IPS-18c (cell line): ENCODE measurements around the gene CEP89.
"Not testable (repeated sequence)": the region's sequence is repeated elsewhere in the genome, so short reads cannot be mapped to it uniquely, and the experiment has no call there.

Source experiments
- H3K4me3 ChIP-seq: 2 replicates; pipeline ENCODE4 v1.7.0; 2013; ENCODE audit warnings: low read depth, mild to moderate bottlenecking, low read length, moderate library complexity; ENCODE audit not compliant: insufficient read depth
- H3K9me3 ChIP-seq: one replicate; pipeline ENCODE4 v1.6.1; 2013; ENCODE audit warnings: mild to moderate bottlenecking, low read length, moderate library complexity; ENCODE audit not compliant: control insufficient read depth, insufficient read depth

Gene CEP89

DNA sequence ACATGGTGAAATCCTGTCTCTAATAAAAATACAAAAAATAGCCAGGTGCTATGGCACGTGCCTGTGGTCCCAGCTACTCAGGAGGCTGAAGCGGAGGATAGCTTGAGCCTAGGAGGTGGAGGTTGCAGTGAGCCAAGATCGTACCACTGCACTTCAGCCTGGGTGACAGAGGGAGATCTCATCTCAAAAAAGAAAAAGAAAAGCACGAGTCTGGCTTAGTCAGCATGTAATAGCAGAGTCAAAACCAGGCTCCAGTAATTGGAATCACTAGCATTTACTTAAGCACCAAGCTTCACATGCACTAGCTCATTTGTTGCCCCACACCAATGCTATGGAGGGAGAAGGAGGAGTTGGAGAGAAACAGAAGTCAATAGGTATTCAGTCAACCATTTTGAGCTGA, 60.3 kb downstream of the CEP89 start:
- Histone ChIP-seq H3K9me3 (no peaks in the 10 kb centered on the region), H3K4me3 (no peak overlapping the region)

GRCh38 chr19:32910874-32911273, 60.9 kb downstream of the CEP89 start:
- Histone ChIP-seq H3K4me3 (no peak overlapping the region), H3K9me3 (no peaks in the 10 kb centered on the region)

- no peak overlapping the region for H3K4me3 ChIP-seq
- H3K9me3 ChIP-seq, result peaks cover 4% of the 10 kb centered on the region
These were observed 61.7 kb downstream of the CEP89 start for GRCh38 chr19:32910094-32910493.

DNA sequence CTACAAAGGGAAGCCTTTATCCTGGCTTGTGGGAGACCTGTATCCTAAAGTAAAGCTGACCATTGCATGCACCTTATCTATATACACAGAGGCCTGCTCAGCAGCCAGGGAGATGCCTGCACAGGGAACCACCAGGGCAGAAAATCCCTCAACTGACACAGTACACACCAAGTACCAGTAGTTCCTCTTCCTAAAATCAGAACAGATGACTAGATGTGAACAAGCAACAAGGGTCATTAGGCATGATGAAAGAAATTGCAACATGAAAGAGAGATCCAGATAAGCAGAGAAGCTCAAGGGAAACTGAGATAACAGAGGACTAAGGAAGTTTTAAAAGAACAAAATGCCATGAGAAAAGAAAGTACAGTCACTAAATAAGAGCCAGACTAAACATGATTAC, 62.5 kb downstream of the CEP89 start:
- Histone ChIP-seq H3K9me3 (peaks cover 4% of the 10 kb centered on the region), H3K4me3 (no peak overlapping the region)

GRCh38 chr19:32908641-32909190, 63.0 kb downstream of the CEP89 start:
- no peak overlapping the region for H3K4me3 ChIP-seq
- peaks cover 4% of the 10 kb centered on the region for H3K9me3 ChIP-seq

DNA sequence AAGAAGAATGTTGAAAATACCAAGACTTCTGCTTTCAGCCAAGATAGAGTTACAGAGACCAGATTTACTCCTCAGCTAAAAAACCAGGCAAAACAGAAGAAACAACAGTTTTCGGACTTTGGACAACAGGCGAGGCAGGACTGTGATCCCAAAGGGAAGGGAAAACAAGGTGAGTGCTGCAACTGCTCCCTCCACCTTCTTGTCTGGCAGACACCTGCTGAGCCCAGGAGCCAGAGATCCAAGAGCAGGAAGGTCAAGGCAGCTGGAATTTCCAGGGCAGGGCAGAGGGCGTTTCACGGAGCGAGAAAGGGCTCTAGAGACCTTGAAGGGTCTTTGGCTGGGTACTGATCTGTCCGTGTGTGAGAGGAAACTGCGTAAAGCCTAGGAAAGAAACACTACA, 69.3 kb downstream of the CEP89 start:
- no peak overlapping the region for H3K4me3 ChIP-seq
- peaks cover 4% of the 10 kb centered on the region for H3K9me3 ChIP-seq

DNA sequence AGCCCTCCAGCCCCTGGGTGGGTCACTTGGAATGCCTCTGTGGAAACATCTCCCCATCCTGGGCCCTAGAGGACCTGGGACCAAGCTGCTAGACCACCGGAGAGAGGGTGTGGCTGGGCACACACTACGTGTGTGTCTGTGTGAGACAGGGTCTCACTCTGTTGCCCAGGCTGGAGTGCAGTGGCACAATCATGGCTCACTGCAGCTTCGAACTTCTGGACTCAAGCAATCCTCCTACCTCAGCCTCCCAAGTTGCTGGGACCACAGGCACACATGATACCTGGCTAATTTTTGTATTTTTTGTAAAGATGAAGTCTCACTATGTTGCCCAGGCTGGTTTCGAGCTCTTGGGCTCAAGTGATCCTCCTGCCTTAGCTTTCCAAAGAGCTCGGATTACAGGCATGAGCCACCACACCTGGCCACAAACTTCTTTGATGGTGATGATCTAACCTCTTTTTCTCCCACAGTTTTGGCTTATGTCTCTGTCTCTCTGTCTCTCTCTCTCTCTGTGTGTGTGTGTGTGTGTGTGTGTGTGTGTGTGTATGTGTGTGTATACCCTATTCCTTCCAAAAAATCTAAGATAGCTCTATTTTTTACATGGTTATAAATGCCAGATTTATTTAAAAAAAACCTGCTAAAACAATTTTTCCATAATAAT, 70.1 kb downstream of the CEP89 start:
- Histone ChIP-seq H3K9me3 (peaks cover 4% of the 10 kb centered on the region), H3K4me3 (no peak overlapping the region)

GRCh38 chr19:32896516-32897214, 75.1 kb downstream of the CEP89 start:
- Histone ChIP-seq H3K9me3 (peaks cover 4% of the 10 kb centered on the region), H3K4me3 (no peak overlapping the region)

DNA sequence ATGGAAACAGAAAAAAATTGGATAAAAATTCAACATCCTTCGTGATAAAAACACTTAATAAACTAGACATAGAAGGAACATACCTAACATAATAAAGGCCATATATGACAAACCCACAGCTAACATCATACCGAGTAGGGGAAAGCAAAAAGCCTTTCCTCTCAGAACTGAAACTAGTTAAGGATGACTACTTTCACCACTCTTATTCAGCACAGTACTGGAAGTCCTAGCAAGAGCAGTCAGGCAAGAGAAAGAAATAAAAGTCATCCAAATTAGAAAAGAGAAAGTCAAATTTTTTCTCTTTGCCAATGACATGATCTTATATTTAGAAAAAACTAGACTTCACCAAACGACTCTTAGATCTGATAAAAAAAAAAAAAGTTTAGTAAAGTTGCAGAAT, 76.4 kb downstream of the CEP89 start:
- no peak overlapping the region for H3K4me3 ChIP-seq
- peaks cover 6% of the 10 kb centered on the region for H3K9me3 ChIP-seq

DNA sequence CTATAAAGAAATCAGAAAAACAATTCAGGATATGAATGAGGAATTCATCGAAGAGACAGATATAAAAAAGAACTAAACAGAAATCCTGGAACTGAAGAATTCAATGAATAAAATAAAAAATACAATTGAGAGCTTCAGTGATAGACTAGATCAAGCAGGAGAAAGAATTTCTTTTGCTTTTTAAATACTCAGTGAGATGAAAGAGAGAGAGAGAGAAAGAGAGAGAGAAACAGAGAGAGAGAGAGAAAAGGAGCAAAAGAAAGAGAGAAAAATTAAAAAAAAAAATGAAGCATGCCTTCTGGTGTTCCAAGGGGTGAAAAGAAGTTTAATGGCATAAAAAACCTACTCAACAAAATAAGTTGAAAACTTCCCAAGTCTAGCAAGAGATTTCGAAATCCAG, 80.1 kb downstream of the CEP89 start:
- H3K9me3 ChIP-seq, result peaks cover 6% of the 10 kb centered on the region
- no peak overlapping the region for H3K4me3 ChIP-seq

GRCh38 chr19:32890841-32891240, 80.9 kb downstream of the CEP89 start:
- peaks cover 6% of the 10 kb centered on the region for H3K9me3 ChIP-seq
- no peak overlapping the region for H3K4me3 ChIP-seq

GRCh38 chr19:32890326-32890725, 81.4 kb downstream of the CEP89 start:
- H3K9me3 ChIP-seq, result peaks cover 6% of the 10 kb centered on the region
- no peak overlapping the region for H3K4me3 ChIP-seq

- no peak overlapping the region for H3K4me3 ChIP-seq
- H3K9me3 ChIP-seq, result peaks cover 5% of the 10 kb centered on the region
These were observed 82.4 kb downstream of the CEP89 start for GRCh38 chr19:32889137-32889934.

- Histone ChIP-seq H3K4me3 (no peak overlapping the region), H3K9me3 (peaks cover 3% of the 10 kb centered on the region)
These were observed 84.1 kb downstream of the CEP89 start for GRCh38 chr19:32887572-32888215.

DNA sequence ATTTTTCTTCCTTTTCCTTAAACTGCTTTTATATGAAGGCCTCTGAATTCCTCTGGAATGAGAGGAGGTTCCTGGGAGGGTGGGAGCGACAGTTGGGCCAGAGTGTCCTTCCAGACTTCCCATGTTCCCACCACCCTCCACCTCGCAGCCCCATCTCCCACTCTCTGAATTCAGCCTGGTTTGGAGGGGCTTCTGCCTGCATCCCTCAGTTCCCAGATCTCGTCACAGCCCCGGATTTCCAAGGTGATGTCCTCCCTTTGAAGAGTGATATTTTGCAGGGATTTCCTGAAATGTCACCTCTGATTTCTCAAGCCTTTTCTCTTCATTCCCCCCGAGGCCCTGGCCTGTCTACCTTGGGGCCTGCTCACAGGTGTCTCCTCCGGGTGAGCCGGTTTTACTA, 85.5 kb downstream of the CEP89 start:
- peaks cover 2% of the 10 kb centered on the region for H3K9me3 ChIP-seq

GRCh38 chr19:32885255-32885654, 86.5 kb downstream of the CEP89 start:
- H3K9me3 ChIP-seq, H3K4me3 ChIP-seq: not testable (repeated sequence)

More for the DNA sequence above, 85.5 kb downstream of the CEP89 start:
- H3K4me3 ChIP-seq, result no peak overlapping the region

DNA sequence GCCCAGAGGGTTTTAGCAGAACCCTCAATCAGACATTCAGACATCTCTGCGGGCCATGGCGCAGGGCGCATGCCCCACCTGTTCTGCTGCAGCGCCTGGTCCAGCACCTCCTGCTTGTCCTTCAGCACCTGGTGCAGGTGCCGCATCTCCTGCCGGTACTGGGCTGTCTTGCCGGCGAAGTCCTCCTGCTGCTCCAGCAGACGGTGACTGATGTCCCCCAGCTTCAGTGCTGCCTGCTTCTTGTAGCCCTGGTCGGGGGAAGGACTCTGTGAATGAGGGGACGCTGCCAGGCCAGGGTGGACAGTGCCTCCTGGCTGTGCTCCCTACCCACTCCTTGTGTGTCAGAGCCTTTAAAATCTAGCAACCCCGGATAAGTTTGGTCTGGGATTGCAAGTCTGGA, 90.0 kb downstream of the CEP89 start:
- no peak overlapping the region for H3K4me3 ChIP-seq
- no peaks in the 10 kb centered on the region for H3K9me3 ChIP-seq
